ENCODE data around the gene SC5D.

GRCh38 chr11:121265586-121265985, 27.0 kb upstream of the SC5D start:
- TF ChIP-seq GATA2 (IDR thresholded peaks at IDR 0.05; ENCODE audit: low read depth, low read length) = no peak
- no peak for TF ChIP-seq GATA3 (IDR thresholded peaks at IDR 0.05; ENCODE audit: low read depth, low read length)
